ENCODE measurements around the gene PDE8A.

PDE8A gene

DNA sequence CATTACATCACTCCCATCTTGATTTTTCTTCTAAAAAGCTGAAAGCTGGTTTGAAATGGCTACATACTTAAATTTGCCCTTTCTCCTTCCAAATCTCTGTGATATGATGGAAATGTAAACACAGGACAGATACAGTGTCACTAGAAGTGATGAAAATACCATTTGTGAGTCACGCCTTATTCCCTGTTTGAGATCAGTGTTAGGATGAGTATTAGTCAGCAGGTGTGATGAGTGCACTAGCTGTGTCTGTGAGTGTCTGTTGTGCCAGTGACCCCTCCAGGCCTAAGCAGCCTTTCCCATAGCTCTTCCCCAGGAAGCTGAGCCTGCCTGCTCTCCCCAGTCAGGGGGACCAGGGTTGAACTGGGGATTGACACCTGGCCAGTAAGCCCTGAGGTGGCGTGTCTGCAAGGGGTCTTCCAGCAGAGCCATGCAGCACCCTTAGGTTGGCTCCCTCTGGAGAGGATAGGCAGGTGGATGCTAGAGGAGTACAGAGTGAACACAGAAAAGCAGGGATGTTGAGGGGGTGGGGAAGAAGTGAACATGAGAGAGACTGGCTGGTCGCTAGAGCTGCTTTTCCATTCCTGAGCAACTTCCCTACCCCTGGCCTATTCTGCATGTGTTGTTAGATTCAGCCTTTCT lies 92.0 kb downstream of the PDE8A start:
- Histone ChIP-seq H3K27me3 (ENCODE audit: insufficient read depth, low read length) (no peaks in the 10 kb centered on the region), H3K4me1 (ENCODE audit: insufficient read depth, low read length) (peaks cover 3% of the 10 kb centered on the region), H2AFZ (ENCODE audit: low read depth, low read length) (no peak overlapping the region), H3K4me3 (ENCODE audit: low read length) (no peak overlapping the region), H3K36me3 (ENCODE audit: insufficient read depth, low read length) (no peaks in the 10 kb centered on the region), H3K9me3 (ENCODE audit: low read length) (no peaks in the 10 kb centered on the region)

DNA sequence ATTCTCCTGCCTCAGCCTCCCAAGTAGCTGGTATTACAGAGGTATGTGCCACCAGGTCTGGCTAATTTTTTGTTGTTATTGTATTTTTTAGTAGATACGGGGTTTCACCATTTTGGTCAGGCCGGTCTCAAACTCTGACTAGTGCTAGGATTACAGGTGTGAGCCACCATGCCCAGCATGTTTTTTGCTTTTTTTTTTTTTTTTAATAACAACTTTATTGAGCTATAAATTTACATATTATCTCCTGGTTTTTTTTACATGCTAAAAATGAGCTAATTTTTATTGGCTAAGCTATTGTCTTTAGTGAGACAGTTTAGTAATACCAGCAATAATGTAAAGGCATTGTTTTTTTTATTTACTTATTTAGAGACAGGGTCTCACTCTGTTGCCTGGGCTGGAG lies 105.2 kb downstream of the PDE8A start:
- Histone ChIP-seq H3K4me1 (ENCODE audit: insufficient read depth, low read length) (no peaks in the 10 kb centered on the region), H3K36me3 (ENCODE audit: insufficient read depth, low read length) (no peaks in the 10 kb centered on the region), H3K4me3 (ENCODE audit: low read length) (no peak overlapping the region)

DNA sequence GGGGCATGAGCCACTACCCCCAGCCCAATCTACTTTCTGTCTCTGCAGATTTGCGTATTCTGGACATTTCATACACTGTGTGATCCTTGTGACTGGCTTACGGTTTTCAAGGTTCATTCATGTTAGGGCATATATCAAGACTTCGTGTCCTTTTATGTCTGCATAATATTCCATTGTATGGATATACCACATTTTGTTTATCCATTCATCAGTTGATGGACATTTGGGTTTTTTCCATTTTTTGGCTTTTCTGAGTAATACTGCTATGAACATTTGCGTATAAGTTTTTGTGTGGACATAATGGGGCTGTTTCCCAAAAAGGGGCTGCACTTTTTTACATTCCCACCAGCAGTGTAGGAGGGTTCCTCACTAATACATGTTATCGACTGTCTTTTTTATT lies 106.6 kb downstream of the PDE8A start:
- no peaks in the 10 kb centered on the region for H3K27me3 ChIP-seq (ENCODE audit: insufficient read depth, low read length)
- H3K4me1 ChIP-seq (ENCODE audit: insufficient read depth, low read length): no peaks in the 10 kb centered on the region
- no peak overlapping the region for H2AFZ ChIP-seq (ENCODE audit: low read depth, low read length)
- no peaks in the 10 kb centered on the region for H3K36me3 ChIP-seq (ENCODE audit: insufficient read depth, low read length)
- H3K4me3 ChIP-seq (ENCODE audit: low read length): no peak overlapping the region
- H3K9me3 ChIP-seq (ENCODE audit: low read length): peaks cover 3% of the 10 kb centered on the region

More for the DNA sequence above, 105.2 kb downstream of the PDE8A start:
- no peak overlapping the region for H2AFZ ChIP-seq (ENCODE audit: low read depth, low read length)
- H3K9me3 ChIP-seq (ENCODE audit: low read length): no peaks in the 10 kb centered on the region
- no peaks in the 10 kb centered on the region for H3K27me3 ChIP-seq (ENCODE audit: insufficient read depth, low read length)

DNA sequence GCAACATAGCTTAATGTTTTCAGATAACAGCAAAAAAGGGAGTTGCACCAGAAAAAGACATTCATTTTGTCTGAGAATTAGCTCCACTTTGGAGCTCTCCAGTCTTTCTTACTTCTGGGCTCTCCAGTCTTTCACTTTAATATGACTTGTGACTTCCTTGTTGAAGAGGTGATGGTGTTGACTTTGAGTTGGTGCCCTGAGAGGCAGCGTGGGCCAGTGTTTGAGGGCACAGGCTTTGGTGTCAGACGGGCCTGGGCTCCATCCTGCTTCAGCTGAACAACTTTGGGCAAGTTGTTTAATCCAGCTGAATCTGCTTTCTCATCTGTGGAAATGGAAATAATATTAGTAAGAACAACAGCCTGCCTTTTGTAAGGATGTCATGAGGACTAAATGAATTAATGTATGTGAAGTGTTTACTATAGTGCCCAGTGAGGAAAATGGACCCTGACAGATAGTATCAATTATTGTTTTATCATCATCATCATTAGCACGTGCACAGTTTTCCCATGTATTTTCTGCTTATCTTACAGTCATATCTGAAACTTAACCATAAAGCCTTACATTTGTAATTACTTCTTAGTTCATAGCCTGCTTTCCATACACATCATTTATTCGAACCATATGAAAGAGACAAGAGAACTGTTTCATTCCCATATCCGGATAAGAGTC lies 108.4 kb downstream of the PDE8A start:
- Histone ChIP-seq H3K4me3 (ENCODE audit: low read length) (no peak overlapping the region), H2AFZ (ENCODE audit: low read depth, low read length) (no peak overlapping the region), H3K9me3 (ENCODE audit: low read length) (peaks cover 3% of the 10 kb centered on the region), H3K27me3 (ENCODE audit: insufficient read depth, low read length) (no peaks in the 10 kb centered on the region), H3K4me1 (ENCODE audit: insufficient read depth, low read length) (no peaks in the 10 kb centered on the region), H3K36me3 (ENCODE audit: insufficient read depth, low read length) (no peaks in the 10 kb centered on the region)

DNA sequence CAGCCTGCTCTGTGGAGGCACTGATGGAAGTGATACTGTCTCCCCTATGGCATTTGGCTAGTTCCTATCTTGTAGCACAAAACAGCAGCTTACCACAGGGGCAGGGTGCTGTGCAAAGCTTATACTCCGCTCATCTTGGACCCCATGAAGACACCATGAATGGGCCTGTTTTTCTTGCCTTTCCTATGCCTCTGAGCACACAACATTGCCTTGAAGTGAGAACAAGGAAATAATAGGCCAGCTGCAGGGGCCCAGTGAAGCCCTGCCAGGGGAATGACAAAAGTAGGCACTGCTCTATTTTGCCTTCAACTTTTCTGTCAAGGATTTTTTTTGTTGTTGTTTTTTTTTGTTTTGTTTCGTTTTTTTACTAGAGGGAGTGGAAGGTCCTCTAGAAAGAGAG lies 110.3 kb downstream of the PDE8A start:
- H3K4me1 ChIP-seq (ENCODE audit: insufficient read depth, low read length): no peaks in the 10 kb centered on the region

DNA sequence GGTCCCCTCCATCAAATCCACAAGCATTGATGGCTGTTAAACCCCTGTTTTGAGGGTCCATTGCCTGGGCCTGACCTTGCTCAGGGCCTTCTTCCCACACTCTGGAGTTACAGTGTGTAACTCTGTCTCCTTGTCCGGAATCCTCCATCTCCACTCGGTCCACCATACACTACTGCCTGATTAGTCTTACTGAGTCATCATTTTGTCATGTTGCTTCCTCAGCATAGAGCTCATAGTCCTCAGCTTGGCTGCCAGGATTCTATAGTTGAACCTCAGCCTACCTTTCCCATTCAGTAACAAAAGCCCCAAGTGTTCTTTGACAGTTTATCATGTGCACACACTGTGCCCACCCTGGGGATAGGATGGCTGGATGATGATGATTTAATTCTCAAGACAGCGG lies 113.0 kb downstream of the PDE8A start:
- peaks cover 3% of the 10 kb centered on the region for H3K9me3 ChIP-seq (ENCODE audit: low read length)
- H3K4me1 ChIP-seq (ENCODE audit: insufficient read depth, low read length): no peaks in the 10 kb centered on the region
- no peaks in the 10 kb centered on the region for H3K36me3 ChIP-seq (ENCODE audit: insufficient read depth, low read length)
- no peak overlapping the region for H2AFZ ChIP-seq (ENCODE audit: low read depth, low read length)
- H3K4me3 ChIP-seq (ENCODE audit: low read length): no peak overlapping the region
- H3K27me3 ChIP-seq (ENCODE audit: insufficient read depth, low read length): no peaks in the 10 kb centered on the region

More for the DNA sequence above, 110.3 kb downstream of the PDE8A start:
- Histone ChIP-seq H3K9me3 (ENCODE audit: low read length) (peaks cover 3% of the 10 kb centered on the region), H3K4me3 (ENCODE audit: low read length) (no peak overlapping the region), H2AFZ (ENCODE audit: low read depth, low read length) (no peak overlapping the region), H3K27me3 (ENCODE audit: insufficient read depth, low read length) (no peaks in the 10 kb centered on the region), H3K36me3 (ENCODE audit: insufficient read depth, low read length) (no peaks in the 10 kb centered on the region)

DNA sequence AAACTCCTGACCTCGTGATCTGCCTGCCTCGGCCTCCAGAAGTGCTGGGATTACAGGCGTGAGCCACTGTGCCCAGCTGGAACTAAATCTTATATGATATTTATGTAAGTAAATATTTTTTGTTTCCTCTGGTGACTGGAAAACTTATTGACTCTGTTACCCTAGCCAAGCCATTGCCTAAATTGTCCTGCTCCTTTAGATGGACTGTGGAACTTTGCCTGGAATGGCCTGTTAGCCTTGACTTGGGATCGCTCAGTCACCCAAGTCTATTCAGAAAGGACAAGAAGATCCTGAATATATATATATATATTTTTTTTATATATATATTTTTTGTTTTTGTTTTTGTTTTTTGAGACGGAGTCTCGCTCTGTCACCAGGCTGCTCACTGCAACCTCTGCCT lies 113.9 kb downstream of the PDE8A start:
- no peak overlapping the region for H3K4me3 ChIP-seq (ENCODE audit: low read length)

DNA sequence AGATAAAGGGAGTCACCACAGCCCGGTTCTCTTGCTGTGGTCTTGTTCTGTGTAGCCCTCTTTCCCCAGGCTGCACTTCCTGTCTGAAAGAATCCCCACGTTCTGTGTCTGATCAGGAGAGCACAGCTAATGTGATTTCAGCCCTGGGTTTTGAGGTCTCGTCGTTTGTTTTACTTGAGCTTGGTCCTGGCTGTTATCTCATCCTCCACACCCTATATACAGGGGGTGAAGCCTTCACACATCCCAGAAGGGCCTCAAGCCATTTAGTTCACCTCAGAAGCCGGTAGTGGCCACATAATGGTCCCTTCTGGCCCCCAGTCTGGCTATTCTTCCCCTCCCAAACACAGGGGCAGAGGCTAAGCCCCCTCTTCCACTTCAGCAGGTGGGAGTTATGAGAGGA lies 115.6 kb downstream of the PDE8A start:
- H3K36me3 ChIP-seq (ENCODE audit: insufficient read depth, low read length): no peaks in the 10 kb centered on the region
- H3K4me3 ChIP-seq (ENCODE audit: low read length): no peak overlapping the region
- H3K27me3 ChIP-seq (ENCODE audit: insufficient read depth, low read length): no peaks in the 10 kb centered on the region
- no peak overlapping the region for H2AFZ ChIP-seq (ENCODE audit: low read depth, low read length)
- peaks cover 3% of the 10 kb centered on the region for H3K4me1 ChIP-seq (ENCODE audit: insufficient read depth, low read length)
- peaks cover 3% of the 10 kb centered on the region for H3K9me3 ChIP-seq (ENCODE audit: low read length)

More for the DNA sequence above, 113.9 kb downstream of the PDE8A start:
- Histone ChIP-seq H3K4me1 (ENCODE audit: insufficient read depth, low read length) (no peaks in the 10 kb centered on the region), H2AFZ (ENCODE audit: low read depth, low read length) (no peak overlapping the region), H3K9me3 (ENCODE audit: low read length) (peaks cover 3% of the 10 kb centered on the region), H3K27me3 (ENCODE audit: insufficient read depth, low read length) (no peaks in the 10 kb centered on the region), H3K36me3 (ENCODE audit: insufficient read depth, low read length) (no peaks in the 10 kb centered on the region)

DNA sequence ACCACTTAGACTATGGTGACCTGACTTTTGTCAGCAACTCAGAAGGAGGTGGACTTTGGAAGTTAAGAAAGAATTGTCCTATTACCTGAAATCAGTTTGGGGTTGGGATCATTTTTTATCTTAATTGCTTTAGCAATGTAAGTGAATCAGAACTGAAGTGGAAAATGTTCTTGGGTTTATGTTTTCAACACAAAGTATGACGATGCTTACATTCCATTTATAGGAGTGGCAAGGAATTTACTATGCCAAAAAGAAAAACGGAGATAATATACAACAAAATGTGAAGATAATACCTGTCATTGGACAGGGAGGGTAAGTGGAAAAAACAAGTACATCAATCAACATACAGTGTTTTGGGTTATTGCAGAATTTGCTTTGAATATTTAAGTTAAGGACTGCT lies 116.1 kb downstream of the PDE8A start:
- no peak overlapping the region for H2AFZ ChIP-seq (ENCODE audit: low read depth, low read length)
- no peaks in the 10 kb centered on the region for H3K27me3 ChIP-seq (ENCODE audit: insufficient read depth, low read length)
- H3K4me3 ChIP-seq (ENCODE audit: low read length): no peak overlapping the region
- peaks cover 3% of the 10 kb centered on the region for H3K4me1 ChIP-seq (ENCODE audit: insufficient read depth, low read length)
- H3K9me3 ChIP-seq (ENCODE audit: low read length): no peaks in the 10 kb centered on the region
- H3K36me3 ChIP-seq (ENCODE audit: insufficient read depth, low read length): no peaks in the 10 kb centered on the region

DNA sequence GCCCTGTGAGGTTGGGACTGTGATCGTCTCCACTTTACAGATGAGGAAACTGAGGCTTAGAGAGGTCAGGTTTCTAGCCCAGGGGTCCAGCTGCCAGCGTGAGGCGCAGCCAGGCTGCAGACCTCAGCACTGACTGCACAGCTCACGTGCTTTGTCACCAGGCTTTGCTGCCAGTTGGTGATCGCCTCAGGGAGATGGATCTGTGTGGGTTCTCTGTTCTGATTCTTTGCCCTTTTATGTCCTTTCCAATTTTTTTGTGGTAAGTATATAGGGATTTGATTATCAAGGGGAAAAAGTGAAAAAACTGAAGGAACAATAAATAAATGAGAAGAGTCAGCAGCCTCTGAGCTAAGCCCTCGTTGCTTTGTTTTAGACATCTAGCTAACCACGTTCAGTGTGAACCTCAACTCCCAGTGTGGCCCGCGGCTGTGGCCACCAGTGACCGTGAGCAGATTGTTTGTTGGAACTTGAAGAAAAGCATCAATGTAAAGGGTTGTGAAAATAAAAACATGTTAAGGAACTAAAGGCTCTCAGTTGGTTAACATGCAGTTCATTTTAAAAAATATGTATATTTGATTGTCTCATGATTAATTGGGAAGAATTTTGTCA lies 117.6 kb downstream of the PDE8A start:
- Histone ChIP-seq H3K27me3 (ENCODE audit: insufficient read depth, low read length) (no peaks in the 10 kb centered on the region), H3K4me1 (ENCODE audit: insufficient read depth, low read length) (peaks cover 3% of the 10 kb centered on the region), H3K36me3 (ENCODE audit: insufficient read depth, low read length) (no peaks in the 10 kb centered on the region), H3K9me3 (ENCODE audit: low read length) (no peaks in the 10 kb centered on the region), H2AFZ (ENCODE audit: low read depth, low read length) (no peak overlapping the region), H3K4me3 (ENCODE audit: low read length) (no peak overlapping the region)

DNA sequence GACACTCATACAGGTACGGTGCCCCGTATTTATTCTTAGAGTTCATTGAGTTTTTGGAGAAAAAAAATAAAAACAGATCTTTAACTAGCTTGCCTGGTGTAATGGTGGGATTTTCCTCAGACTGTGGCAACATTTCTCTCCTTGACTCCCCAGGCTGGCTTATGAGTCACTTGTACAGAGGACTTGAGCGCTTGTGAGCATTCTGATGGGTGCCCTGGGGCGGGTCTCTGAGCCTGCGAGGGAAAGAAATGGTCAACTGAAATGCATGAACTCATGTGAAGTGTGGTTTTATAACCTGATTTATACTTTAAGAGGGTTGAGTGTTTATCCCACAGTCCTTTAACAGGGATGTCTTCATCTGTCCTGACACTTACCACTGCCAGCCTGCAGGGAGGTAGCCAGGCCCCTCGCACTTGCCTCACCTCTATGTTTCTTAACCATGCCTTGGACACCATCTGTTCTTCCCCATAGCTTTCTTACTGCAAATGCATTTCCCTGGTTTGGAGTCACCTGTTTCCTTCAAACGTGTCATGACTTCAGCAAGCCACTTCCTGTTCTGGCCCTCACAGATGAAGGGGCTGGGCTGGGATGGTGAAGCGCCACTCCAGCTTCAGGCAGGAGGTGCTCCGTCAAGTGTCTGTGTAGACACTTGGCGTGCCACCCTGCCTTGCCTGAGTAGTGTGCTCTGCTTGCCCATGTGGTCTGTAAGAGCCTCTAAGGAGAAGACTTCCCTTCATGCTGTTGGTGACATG lies 118.7 kb downstream of the PDE8A start:
- Histone ChIP-seq H3K9me3 (ENCODE audit: low read length) (no peaks in the 10 kb centered on the region), H3K36me3 (ENCODE audit: insufficient read depth, low read length) (no peaks in the 10 kb centered on the region), H3K27me3 (ENCODE audit: insufficient read depth, low read length) (no peaks in the 10 kb centered on the region), H3K4me1 (ENCODE audit: insufficient read depth, low read length) (peaks cover 3% of the 10 kb centered on the region), H2AFZ (ENCODE audit: low read depth, low read length) (no peak overlapping the region), H3K4me3 (ENCODE audit: low read length) (no peak overlapping the region)

DNA sequence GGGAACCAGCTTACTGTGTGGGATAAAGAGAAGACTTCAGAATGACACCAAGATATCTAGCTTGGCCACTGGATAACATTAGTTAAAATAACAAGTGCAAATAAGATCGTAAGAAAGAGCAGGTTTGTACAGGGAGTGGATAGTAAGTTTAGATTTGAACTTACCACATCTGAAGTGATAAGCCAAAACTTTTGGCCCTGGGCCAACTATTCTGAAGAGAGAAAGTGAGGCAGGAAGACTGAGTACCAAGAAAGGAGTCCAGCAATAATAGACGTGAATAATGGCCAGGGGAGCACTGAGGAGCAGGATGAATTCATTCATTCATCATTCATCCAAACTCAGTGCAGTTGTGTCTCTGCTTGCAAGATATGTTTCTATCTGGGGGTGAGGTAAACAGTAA lies 122.9 kb downstream of the PDE8A start:
- Histone ChIP-seq H3K4me1 (ENCODE audit: insufficient read depth, low read length) (peaks cover 3% of the 10 kb centered on the region), H3K36me3 (ENCODE audit: insufficient read depth, low read length) (no peaks in the 10 kb centered on the region), H3K9me3 (ENCODE audit: low read length) (no peaks in the 10 kb centered on the region), H3K4me3 (ENCODE audit: low read length) (no peak overlapping the region), H2AFZ (ENCODE audit: low read depth, low read length) (no peak overlapping the region), H3K27me3 (ENCODE audit: insufficient read depth, low read length) (no peaks in the 10 kb centered on the region)

DNA sequence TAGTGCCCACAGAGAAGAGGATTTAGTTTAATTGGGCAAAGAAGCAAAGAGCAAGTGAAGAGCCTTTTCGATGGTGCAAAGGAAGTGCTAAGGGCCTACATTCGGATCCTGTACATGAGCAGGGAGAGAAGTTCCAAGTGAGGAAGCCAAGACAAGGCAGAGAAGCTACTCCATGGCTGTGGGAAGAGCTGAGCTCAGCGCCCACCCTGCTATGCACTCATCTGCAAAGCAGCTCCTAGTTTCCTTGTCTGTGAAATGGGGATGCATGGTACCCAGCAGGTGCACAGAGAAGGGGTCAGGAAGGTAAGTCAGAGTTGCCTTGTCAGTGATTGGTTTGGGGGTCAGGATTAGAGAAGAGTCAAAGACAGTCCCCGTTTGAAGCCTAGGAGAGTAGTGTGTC lies 126.5 kb downstream of the PDE8A start:
- Histone ChIP-seq H2AFZ (ENCODE audit: low read depth, low read length) (no peak overlapping the region), H3K27me3 (ENCODE audit: insufficient read depth, low read length) (no peaks in the 10 kb centered on the region), H3K9me3 (ENCODE audit: low read length) (no peaks in the 10 kb centered on the region), H3K36me3 (ENCODE audit: insufficient read depth, low read length) (no peaks in the 10 kb centered on the region), H3K4me1 (ENCODE audit: insufficient read depth, low read length) (peaks cover 2% of the 10 kb centered on the region), H3K4me3 (ENCODE audit: low read length) (no peak overlapping the region)
